Measurements from ENCODE around the gene FCGR3A.
"Not testable (repeated sequence)": the region's sequence is repeated elsewhere in the genome, so short reads cannot be mapped to it uniquely, and the experiment has no call there.

FCGR3A gene

GRCh38 chr1:161549652-161550051 lies at the start of gene FCGR3A:
FCGR3A (minus strand) TSS chr1:161549818; CDS start chr1:161549736, 82 bp downstream.
- no peak for DNase-seq (ENCODE audit: low read depth)

- DNase-seq (ENCODE audit: low read depth): not testable (repeated sequence)
Observed at GRCh38 chr1:161597077-161597476, 47.5 kb upstream of the FCGR3A start.

- not testable (repeated sequence) for DNase-seq (ENCODE audit: low read depth)
Observed at GRCh38 chr1:161595583-161595982, 46.0 kb upstream of the FCGR3A start.

GRCh38 chr1:161595173-161595572 lies 45.6 kb upstream of the FCGR3A start:
- not testable (repeated sequence) for DNase-seq (ENCODE audit: low read depth)

GRCh38 chr1:161594269-161594984 lies 44.8 kb upstream of the FCGR3A start:
- DNase-seq (ENCODE audit: low read depth): not testable (repeated sequence)

GRCh38 chr1:161593092-161593755 lies 43.6 kb upstream of the FCGR3A start:
- DNase-seq (ENCODE audit: low read depth): not testable (repeated sequence)

- not testable (repeated sequence) for DNase-seq (ENCODE audit: low read depth)
Observed at GRCh38 chr1:161592586-161592985, 43.0 kb upstream of the FCGR3A start.

- DNase-seq (ENCODE audit: low read depth): not testable (repeated sequence)
Observed at GRCh38 chr1:161589920-161590319, 40.3 kb upstream of the FCGR3A start.

GRCh38 chr1:161589365-161589764 lies 39.7 kb upstream of the FCGR3A start:
- DNase-seq (ENCODE audit: low read depth): not testable (repeated sequence)

GRCh38 chr1:161588596-161588995 lies 39.0 kb upstream of the FCGR3A start:
- not testable (repeated sequence) for DNase-seq (ENCODE audit: low read depth)

GRCh38 chr1:161582882-161583281 lies 33.3 kb upstream of the FCGR3A start:
- not testable (repeated sequence) for DNase-seq (ENCODE audit: low read depth)

- DNase-seq (ENCODE audit: low read depth): not testable (repeated sequence)
Observed at GRCh38 chr1:161580879-161581537, 31.4 kb upstream of the FCGR3A start.

- DNase-seq (ENCODE audit: low read depth): not testable (repeated sequence)
Observed at GRCh38 chr1:161579856-161580507, 30.4 kb upstream of the FCGR3A start.

- DNase-seq (ENCODE audit: low read depth): not testable (repeated sequence)
Observed at GRCh38 chr1:161576676-161577075, 27.1 kb upstream of the FCGR3A start.

GRCh38 chr1:161571703-161572102 lies 22.1 kb upstream of the FCGR3A start:
- DNase-seq (ENCODE audit: low read depth): not testable (repeated sequence)

GRCh38 chr1:161566602-161566960 lies 17.0 kb upstream of the FCGR3A start:
- DNase-seq (ENCODE audit: low read depth): not testable (repeated sequence)

GRCh38 chr1:161563522-161563921 lies 13.9 kb upstream of the FCGR3A start:
- not testable (repeated sequence) for DNase-seq (ENCODE audit: low read depth)

GRCh38 chr1:161562441-161562840 lies 12.8 kb upstream of the FCGR3A start:
- DNase-seq (ENCODE audit: low read depth): not testable (repeated sequence)

- DNase-seq (ENCODE audit: low read depth): not testable (repeated sequence)
Observed at GRCh38 chr1:161560960-161561715, 11.5 kb upstream of the FCGR3A start.

- not testable (repeated sequence) for DNase-seq (ENCODE audit: low read depth)
Observed at GRCh38 chr1:161557506-161558450, 8.2 kb upstream of the FCGR3A start.
